H9 (cell line): ENCODE results near the gene PRODH. TPM values are rescaled to one million over a fixed set of nuclear protein-coding genes. Genes with fewer than 3 reads are reported as not detected.
"Not testable (repeated sequence)": the region's sequence is repeated elsewhere in the genome, so short reads cannot be mapped to it uniquely, and the experiment has no call there.

Experiments used
- DNase-seq: peaks from one replicate; pipeline ENCODE4 v3.0.0-alpha.2; 2017
- H2AFZ ChIP-seq: one replicate; pipeline ENCODE4 v1.6.1; 2013; ENCODE audit warnings: mild to moderate bottlenecking, low read length, control low read depth, moderate library complexity
- H2AK5ac ChIP-seq: 2 replicates; pipeline ENCODE4 v1.6.1; 2013; ENCODE audit warnings: low read length, control low read depth, mixed read lengths; ENCODE audit not compliant: insufficient read length
- H2BK120ac ChIP-seq: one replicate; pipeline ENCODE4 v1.6.1; 2013; ENCODE audit warnings: low read depth, mild to moderate bottlenecking, low read length, control low read depth, inconsistent platforms; ENCODE audit not compliant: poor library complexity, severe bottlenecking
- H2BK12ac ChIP-seq: 2 replicates; pipeline ENCODE4 v1.6.1; 2013; ENCODE audit warnings: low read length, control low read depth, mixed read lengths, low read depth; ENCODE audit not compliant: insufficient read length
- H2BK15ac ChIP-seq: 2 replicates; pipeline ENCODE4 v1.6.1; 2013; ENCODE audit warnings: low read depth, low read length, control low read depth
- H2BK20ac ChIP-seq: one replicate; pipeline ENCODE4 v1.6.1; 2013; ENCODE audit warnings: low read depth, mild to moderate bottlenecking, low read length, control low read depth, inconsistent platforms; ENCODE audit not compliant: poor library complexity, severe bottlenecking
- H2BK5ac ChIP-seq: 2 replicates; pipeline ENCODE4 v1.6.1; 2013; ENCODE audit warnings: low read length, control low read depth, mixed read lengths; ENCODE audit not compliant: insufficient read length
- H3K14ac ChIP-seq: 2 replicates; pipeline ENCODE4 v1.6.1; 2013; ENCODE audit warnings: low read length, control low read depth; ENCODE audit not compliant: insufficient read depth
- H3K18ac ChIP-seq: 2 replicates; pipeline ENCODE4 v1.6.1; 2013; ENCODE audit warnings: low read depth, mild to moderate bottlenecking, mixed read lengths, low read length, control low read depth; ENCODE audit not compliant: insufficient read length
- H3K23ac ChIP-seq: 2 replicates; pipeline ENCODE4 v1.6.1; 2013; ENCODE audit warnings: low read length, control low read depth, mixed read lengths, low read depth; ENCODE audit not compliant: insufficient read length
- H3K23me2 ChIP-seq: 2 replicates; pipeline ENCODE4 v1.6.1; 2013; ENCODE audit warnings: low read depth, mild to moderate bottlenecking, mixed read lengths, low read length, control low read depth; ENCODE audit not compliant: insufficient read length, poor library complexity, severe bottlenecking
- H3K27ac ChIP-seq: 2 replicates; pipeline ENCODE4 v1.5.1; 2013; ENCODE audit warnings: low read length, control low read depth, mixed read lengths, low read depth; ENCODE audit not compliant: insufficient read length
- H3K27me3 ChIP-seq: 2 replicates; pipeline ENCODE4 v1.6.1; 2013; ENCODE audit warnings: low read length, control low read depth, inconsistent platforms; ENCODE audit not compliant: insufficient read depth
- H3K4ac ChIP-seq: 2 replicates; pipeline ENCODE4 v1.6.1; 2013; ENCODE audit warnings: low read depth, mild to moderate bottlenecking, control low read depth, inconsistent platforms, low read length, moderate library complexity
- H3K4me1 ChIP-seq: 2 replicates; pipeline ENCODE4 v1.6.1; 2013; ENCODE audit warnings: low read length, control low read depth, inconsistent platforms; ENCODE audit not compliant: insufficient read depth
- H3K4me2 ChIP-seq: 2 replicates; pipeline ENCODE4 v1.6.1; 2013; ENCODE audit warnings: low read length, control low read depth, mixed read lengths; ENCODE audit not compliant: insufficient read length, insufficient read depth
- H3K56ac ChIP-seq: 2 replicates; pipeline ENCODE4 v1.6.1; 2013; ENCODE audit warnings: low read depth, mild to moderate bottlenecking, mixed read lengths, low read length, control low read depth; ENCODE audit not compliant: insufficient read length
- H3K79me1 ChIP-seq: 2 replicates; pipeline ENCODE4 v1.6.1; 2013; ENCODE audit warnings: low read depth, mild to moderate bottlenecking, moderate library complexity, low read length, control low read depth, inconsistent platforms; ENCODE audit not compliant: insufficient read depth, poor library complexity, severe bottlenecking
- H3K79me2 ChIP-seq: 2 replicates; pipeline ENCODE4 v1.6.1; 2013; ENCODE audit warnings: low read length, control low read depth, inconsistent platforms; ENCODE audit not compliant: insufficient read depth
- H3K9ac ChIP-seq: 2 replicates; pipeline ENCODE4 v1.6.1; 2013; ENCODE audit warnings: low read length, control low read depth, mixed read lengths; ENCODE audit not compliant: insufficient read length; ENCODE audit errors: extremely low read depth
- H3K9me3 ChIP-seq: one replicate; pipeline ENCODE4 v1.6.1; 2013; ENCODE audit warnings: low read depth, low read length, inconsistent platforms; ENCODE audit not compliant: control insufficient read depth
- H3T11ph ChIP-seq: one replicate; pipeline ENCODE4 v1.6.1; 2013; ENCODE audit warnings: mild to moderate bottlenecking, low read length, control low read depth, inconsistent platforms
- H4K20me1 ChIP-seq: one replicate; pipeline ENCODE4 v1.6.1; 2013; ENCODE audit not compliant: control insufficient read depth, insufficient read length, insufficient read depth
- H4K5ac ChIP-seq: 2 replicates; pipeline ENCODE4 v1.6.1; 2013; ENCODE audit warnings: low read depth, mild to moderate bottlenecking, mixed read lengths, low read length, control low read depth; ENCODE audit not compliant: insufficient read length
- H4K8ac ChIP-seq: replicated peaks from 2 replicates; pipeline ENCODE4 v1.6.1; 2013; ENCODE audit warnings: low read length, control low read depth, mixed read lengths, low read depth; ENCODE audit not compliant: insufficient read length
- H4K91ac ChIP-seq: 2 replicates; pipeline ENCODE4 v1.6.1; 2013; ENCODE audit warnings: low read depth, mild to moderate bottlenecking, moderate library complexity, mixed read lengths, low read length, control low read depth; ENCODE audit not compliant: insufficient read length
- H3K27ac Mint-ChIP-seq, 3 experiments: 2 replicates in 2 of 3; 3 replicates in 1 of 3; pipeline ENCODE4 v1.8.0; 2020 to 2021; ENCODE audit warnings: mixed read lengths in 3 of 3, mild to moderate bottlenecking in 1 of 3, moderate library complexity in 1 of 3
- H3K27me3 Mint-ChIP-seq: 2 replicates; pipeline ENCODE4 v1.8.0; 2021; ENCODE audit warnings: low read depth, mild to moderate bottlenecking, moderate library complexity, mixed read lengths
- H3K36me3 Mint-ChIP-seq, 3 experiments: 2 replicates in 2 of 3; 3 replicates in 1 of 3; pipeline ENCODE4 v1.8.0; 2020 to 2021; ENCODE audit warnings: low read depth in 3 of 3, mixed read lengths in 3 of 3; ENCODE audit not compliant: insufficient read depth in 1 of 3
- H3K4me1 Mint-ChIP-seq, 2 experiments: 2 replicates each; pipeline ENCODE4 v1.8.0; 2020; ENCODE audit warnings: mixed read lengths in 2 of 2
- H3K4me3 Mint-ChIP-seq, 2 experiments: 2 replicates in 1 of 2; 3 replicates in 1 of 2; pipeline ENCODE4 v1.8.0; 2020 to 2021; ENCODE audit warnings: mild to moderate bottlenecking in 2 of 2, mixed read lengths in 2 of 2, moderate library complexity in 1 of 2
- H3K9me3 Mint-ChIP-seq, 2 experiments: 2 replicates in 1 of 2; 3 replicates in 1 of 2; pipeline ENCODE4 v1.8.0; 2020; ENCODE audit warnings: mild to moderate bottlenecking in 2 of 2, mixed read lengths in 2 of 2, moderate library complexity in 1 of 2
- WGBS: extraction: QIAGEN DNeasy Blood & Tissue Kit; methylation state at CpG from one replicate; pipeline ENCODE4 v1.1.7; 2013; ENCODE audit warnings: missing lambda C conversion rate, low lambda C conversion rate, mixed read lengths; ENCODE audit not compliant: insufficient read length; ENCODE audit errors: extremely low coverage; 5-methylcytosine and 5-hydroxymethylcytosine counted together
- total RNA-seq: library from RNA; stranded (reverse); gene quantifications from 2 replicates; pipeline ENCODE4 v1.2.1, GENCODE V29; 2021

Gene PRODH
- total RNA-seq, 1 experiment from 2014 or later, result 51.2 TPM

DNA sequence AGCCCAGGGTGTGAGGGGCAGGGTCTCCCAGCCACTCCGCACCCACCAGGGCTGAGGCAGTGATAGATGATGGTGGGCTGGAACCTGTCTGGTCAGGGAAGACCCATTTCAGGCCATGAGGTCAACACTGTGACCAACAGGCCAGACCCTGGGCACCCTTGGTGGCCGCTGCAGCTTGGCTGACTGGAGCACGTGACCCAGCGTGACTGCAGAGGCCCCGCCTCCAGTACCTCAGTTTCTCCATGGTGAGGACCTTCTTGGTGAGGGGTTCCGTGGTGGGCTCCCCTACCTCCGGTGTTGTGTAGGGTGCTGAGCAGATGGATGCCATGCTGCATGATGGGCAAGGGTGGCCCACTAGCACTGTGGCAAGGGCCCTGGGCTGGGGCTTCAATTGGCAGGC lies 35.9 kb upstream of the PRODH start:
- not testable (repeated sequence) for H3K4ac ChIP-seq, H3K14ac ChIP-seq, DNase-seq, H3K27ac ChIP-seq, H3K23me2 ChIP-seq, H2AK5ac ChIP-seq, H2AFZ ChIP-seq, H3K18ac ChIP-seq, H3K9ac ChIP-seq, H3K36me3 Mint-ChIP-seq, H4K20me1 ChIP-seq, H3K4me2 ChIP-seq, H3K79me2 ChIP-seq, H4K91ac ChIP-seq, H2BK20ac ChIP-seq, H3K56ac ChIP-seq, H4K8ac ChIP-seq, H3K9me3 Mint-ChIP-seq, H2BK15ac ChIP-seq, H4K5ac ChIP-seq, H3K79me1 ChIP-seq, H3K27me3 Mint-ChIP-seq, H2BK5ac ChIP-seq, H2BK120ac ChIP-seq, H2BK12ac ChIP-seq, H3K27me3 ChIP-seq, H3K27ac Mint-ChIP-seq, H3K9me3 ChIP-seq, H3T11ph ChIP-seq, H3K23ac ChIP-seq, H3K4me1 ChIP-seq
- Mint-ChIP-seq H3K4me1 (peaks cover 6 to 12% of the 10 kb centered on the region in 2 experiments), H3K4me3 (peak overlapping the region; percentile 71; a peak in 4 of 5 replicates)
- no CpG with 5 or more reads among the region's 7 CpGs for WGBS
